Activated T-cell treated with anti-CD3 and anti-CD28 coated beads, Interleukin-2, amount 50 U/mL, for 72 hours (primary cell): ENCODE results near the gene MYORG. TPM values are rescaled to one million over a fixed set of nuclear protein-coding genes. Genes with fewer than 3 reads are reported as not detected.
"Not testable (repeated sequence)": the region's sequence is repeated elsewhere in the genome, so short reads cannot be mapped to it uniquely, and the experiment has no call there.

Experiments used
- ATAC-seq, 2 donors: fragments of 150-1000 bp; cut with Tn5 transposase; replicated peaks in 1 of 2; 2 replicates each; pipeline ENCODE4 v1.10.0; 2021; ENCODE audit warnings: moderate library complexity in 2 of 2, mild to moderate bottlenecking in 1 of 2
- DNase-seq, 2 donors: peaks; one replicate each; pipeline ENCODE4 v3.0.0; 2021 to 2022; ENCODE audit warnings: mixed read lengths in 1 of 2
- H3K27ac Mint-ChIP-seq: one replicate; pipeline ENCODE4 v1.8.0; 2022; ENCODE audit warnings: mild to moderate bottlenecking, moderate library complexity, mixed read lengths
- H3K27me3 Mint-ChIP-seq: one replicate; pipeline ENCODE4 v1.8.0; 2022; ENCODE audit warnings: low read depth, mixed read lengths
- H3K36me3 Mint-ChIP-seq, 2 donors: one replicate each; pipeline ENCODE4 v1.8.0; 2022; ENCODE audit warnings: mixed read lengths in 2 of 2, mild to moderate bottlenecking in 1 of 2; ENCODE audit not compliant: insufficient read depth in 2 of 2
- H3K4me1 Mint-ChIP-seq: one replicate; pipeline ENCODE4 v1.8.0; 2022; ENCODE audit warnings: low read depth, mixed read lengths
- H3K4me3 Mint-ChIP-seq, 2 donors: one replicate each; pipeline ENCODE4 v1.8.0; 2022; ENCODE audit warnings: mild to moderate bottlenecking in 2 of 2, mixed read lengths in 2 of 2, moderate library complexity in 2 of 2
- H3K9me3 Mint-ChIP-seq, 2 donors: one replicate each; pipeline ENCODE4 v1.8.0; 2022; ENCODE audit warnings: mixed read lengths in 2 of 2
- total RNA-seq, 2 donors: library from RNA; stranded (reverse); gene quantifications; one replicate each; pipeline ENCODE4 v1.2.3, GENCODE V29; 2022

Gene MYORG
- total RNA-seq, 2 donors from 2014 or later, result 1.7 TPM

GRCh38 chr9:34347800-34348158 lies 28.9 kb downstream of the MYORG start:
- DNase-seq (no peak), ATAC-seq (no peak)
- Mint-ChIP-seq H3K4me3 (no peak overlapping the region), H3K9me3 (no peaks in the 10 kb centered on the region), H3K27me3 (no peaks in the 10 kb centered on the region), H3K4me1 (no peaks in the 10 kb centered on the region), H3K36me3 (no peaks in the 10 kb centered on the region), H3K27ac (no peak overlapping the region)

- Mint-ChIP-seq H3K4me3 (no peak overlapping the region), H3K27me3 (no peaks in the 10 kb centered on the region), H3K4me1 (no peaks in the 10 kb centered on the region), H3K27ac (no peak overlapping the region), H3K36me3 (no peaks in the 10 kb centered on the region), H3K9me3 (no peaks in the 10 kb centered on the region)
- no peak for DNase-seq
- ATAC-seq, result no peak
These were observed 29.6 kb downstream of the MYORG start for GRCh38 chr9:34346873-34347799.

- no peak for DNase-seq
- Mint-ChIP-seq H3K27me3 (no peaks in the 10 kb centered on the region), H3K27ac (no peak overlapping the region)
These were observed 33.1 kb downstream of the MYORG start for GRCh38 chr9:34343605-34344004.

DNA sequence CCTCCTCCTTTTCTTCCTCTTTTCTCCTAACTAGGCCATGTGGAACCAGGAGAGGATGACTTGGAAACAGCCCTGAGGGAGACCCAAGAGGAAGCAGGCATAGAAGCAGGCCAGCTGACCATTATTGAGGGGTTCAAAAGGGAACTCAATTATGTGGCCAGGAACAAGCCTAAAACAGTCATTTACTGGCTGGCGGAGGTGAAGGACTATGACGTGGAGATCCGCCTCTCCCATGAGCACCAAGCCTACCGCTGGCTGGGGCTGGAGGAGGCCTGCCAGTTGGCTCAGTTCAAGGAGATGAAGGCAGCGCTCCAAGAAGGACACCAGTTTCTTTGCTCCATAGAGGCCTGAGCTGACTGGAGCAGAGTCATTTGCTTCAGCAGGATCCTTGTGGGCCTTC lies 33.6 kb downstream of the MYORG start:
- H3K4me3 Mint-ChIP-seq, result no peak overlapping the region
- H3K9me3 Mint-ChIP-seq, result no peaks in the 10 kb centered on the region
- peaks cover 0 to 7% of the 10 kb centered on the region in 2 donors for H3K36me3 Mint-ChIP-seq
- no peaks in the 10 kb centered on the region for H3K4me1 Mint-ChIP-seq
- no peak for DNase-seq
- no peak overlapping the region for H3K27ac Mint-ChIP-seq
- no peak for ATAC-seq
- H3K27me3 Mint-ChIP-seq, result no peaks in the 10 kb centered on the region

More at GRCh38 chr9:34343605-34344004, 33.1 kb downstream of the MYORG start:
- ATAC-seq, result no peak
- Mint-ChIP-seq H3K36me3 (peaks cover 0 to 7% of the 10 kb centered on the region in 2 donors), H3K4me1 (no peaks in the 10 kb centered on the region), H3K9me3 (no peaks in the 10 kb centered on the region), H3K4me3 (no peak overlapping the region)

- Mint-ChIP-seq H3K4me1 (no peaks in the 10 kb centered on the region), H3K27me3 (no peaks in the 10 kb centered on the region), H3K4me3 (no peak overlapping the region), H3K9me3 (no peaks in the 10 kb centered on the region), H3K27ac (no peak overlapping the region), H3K36me3 (peaks cover 0 to 7% of the 10 kb centered on the region in 2 donors)
- no peak for ATAC-seq
- DNase-seq, result no peak
These were observed 34.9 kb downstream of the MYORG start for GRCh38 chr9:34341659-34342295.

DNA sequence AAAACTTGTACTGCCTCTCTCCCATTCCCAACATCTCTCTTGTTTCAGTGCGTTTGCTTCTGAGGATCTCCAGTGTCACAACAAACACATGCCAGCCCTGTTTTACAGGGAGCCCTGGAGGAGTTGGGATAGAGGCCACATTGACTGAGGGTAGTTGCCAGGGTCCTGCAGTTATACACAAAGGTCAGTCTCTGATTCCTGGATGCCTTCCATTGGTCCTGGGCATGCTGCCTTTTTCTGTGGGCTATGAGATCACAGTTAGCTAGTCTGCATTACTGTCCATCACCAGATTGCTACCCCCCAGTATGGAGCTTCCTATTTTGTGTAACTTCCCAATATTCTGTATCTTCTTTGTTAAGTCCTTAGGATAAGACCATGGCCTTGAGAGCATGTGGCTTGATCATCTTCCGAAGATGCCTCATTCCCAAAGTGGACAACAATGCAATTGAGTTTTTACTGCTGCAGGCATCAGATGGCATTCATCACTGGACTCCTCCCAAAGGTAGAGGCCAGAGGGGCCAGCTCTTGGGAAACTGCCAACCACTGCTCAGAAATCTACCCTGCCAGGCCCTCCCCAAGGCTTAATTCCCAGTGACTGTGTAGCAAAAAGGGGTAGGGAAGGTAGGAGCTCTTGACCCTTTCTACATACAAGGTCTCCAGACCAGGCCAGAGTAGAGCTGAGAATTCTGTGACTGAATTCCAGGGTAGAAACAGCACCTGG lies 37.9 kb downstream of the MYORG start:
- DNase-seq (no peak), ATAC-seq (no peak)
- Mint-ChIP-seq H3K27me3 (no peaks in the 10 kb centered on the region), H3K9me3 (no peaks in the 10 kb centered on the region), H3K4me3 (no peak overlapping the region), H3K4me1 (peaks cover 5% of the 10 kb centered on the region), H3K27ac (no peak overlapping the region), H3K36me3 (peaks cover 0 to 7% of the 10 kb centered on the region in 2 donors)

GRCh38 chr9:34338079-34338478 lies 38.6 kb downstream of the MYORG start:
- H3K36me3 Mint-ChIP-seq, H3K4me1 Mint-ChIP-seq, H3K27ac Mint-ChIP-seq: not testable (repeated sequence)

GRCh38 chr9:34337403-34337802 lies 39.3 kb downstream of the MYORG start:
- no peak overlapping the region for H3K4me3 Mint-ChIP-seq
- H3K9me3 Mint-ChIP-seq, result no peaks in the 10 kb centered on the region
- DNase-seq (no peak), ATAC-seq (no peak)
- H3K27me3 Mint-ChIP-seq, result no peaks in the 10 kb centered on the region
- H3K4me1 Mint-ChIP-seq, result peaks cover 7% of the 10 kb centered on the region
- peaks cover 0 to 7% of the 10 kb centered on the region in 2 donors for H3K36me3 Mint-ChIP-seq
- H3K27ac Mint-ChIP-seq, result no peak overlapping the region

More at GRCh38 chr9:34338079-34338478, 38.6 kb downstream of the MYORG start:
- H3K27me3 Mint-ChIP-seq, H3K4me3 Mint-ChIP-seq, H3K9me3 Mint-ChIP-seq, ATAC-seq, DNase-seq: not testable (repeated sequence)

DNA sequence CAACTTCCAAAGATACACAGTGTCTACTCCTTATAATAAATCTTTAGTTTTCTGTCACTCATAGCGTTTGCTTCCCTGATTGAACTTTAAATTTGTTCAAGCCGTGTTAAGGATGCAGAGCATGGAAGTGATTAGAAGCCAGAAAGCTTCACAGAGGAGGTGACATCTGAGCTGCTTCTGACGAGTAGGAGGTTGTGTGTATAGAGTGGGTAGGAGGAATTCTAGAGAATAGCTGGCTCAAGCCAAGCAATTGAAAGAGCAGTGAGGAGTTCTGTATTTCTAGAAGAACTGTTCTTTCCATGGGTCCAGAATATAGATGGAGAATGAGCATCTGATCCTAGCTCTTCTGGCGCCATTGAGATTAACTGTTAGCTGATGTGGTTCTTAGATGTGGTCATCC lies 41.3 kb downstream of the MYORG start:
- H3K4me3 Mint-ChIP-seq, result no peak overlapping the region
- no peaks in the 10 kb centered on the region for H3K9me3 Mint-ChIP-seq
- no peaks in the 10 kb centered on the region for H3K27me3 Mint-ChIP-seq
- peaks cover 0 to 4% of the 10 kb centered on the region in 2 donors for H3K36me3 Mint-ChIP-seq
- no peak overlapping the region for H3K27ac Mint-ChIP-seq
- peaks cover 24% of the 10 kb centered on the region for H3K4me1 Mint-ChIP-seq
- DNase-seq (no peak), ATAC-seq (no peak)

- H3K4me3 Mint-ChIP-seq, result no peak overlapping the region
- no peaks in the 10 kb centered on the region for H3K36me3 Mint-ChIP-seq
- H3K27me3 Mint-ChIP-seq, result no peaks in the 10 kb centered on the region
- H3K4me1 Mint-ChIP-seq, result peaks cover 28% of the 10 kb centered on the region
- peak overlapping the region; percentile 38 for H3K27ac Mint-ChIP-seq
- no peak for DNase-seq
- ATAC-seq, result no peak
- no peaks in the 10 kb centered on the region for H3K9me3 Mint-ChIP-seq
These were observed 41.8 kb downstream of the MYORG start for GRCh38 chr9:34334916-34335315.

DNA sequence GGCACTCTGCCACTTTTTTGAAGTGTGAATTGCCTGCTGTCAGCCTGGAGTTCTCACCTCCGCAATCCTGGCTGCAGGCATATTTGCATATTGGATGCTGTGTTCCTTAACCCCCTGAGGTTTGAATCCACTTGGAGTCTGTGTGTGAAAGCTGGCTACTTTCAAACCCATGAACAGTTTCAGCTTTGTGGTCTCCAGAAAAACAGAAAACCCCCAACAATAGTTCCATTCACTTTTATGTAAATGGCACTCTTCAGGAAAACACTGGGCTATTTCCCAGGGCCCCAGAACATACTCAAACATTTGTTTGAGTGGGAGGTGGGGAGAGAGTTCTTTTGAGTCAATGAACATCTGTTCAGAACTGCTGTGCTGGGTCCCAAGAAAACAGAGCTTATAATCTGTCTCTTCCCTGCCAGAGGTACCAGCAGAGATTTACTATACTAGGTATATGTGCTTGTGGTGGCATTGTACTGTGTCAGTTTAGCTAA lies 42.3 kb downstream of the MYORG start:
- ATAC-seq (no peak), DNase-seq (no peak)
- H3K27me3 Mint-ChIP-seq, result no peaks in the 10 kb centered on the region
- H3K4me3 Mint-ChIP-seq, result no peak overlapping the region
- no peak overlapping the region for H3K27ac Mint-ChIP-seq
- H3K4me1 Mint-ChIP-seq, result peaks cover 32% of the 10 kb centered on the region
- no peaks in the 10 kb centered on the region for H3K9me3 Mint-ChIP-seq
- H3K36me3 Mint-ChIP-seq, result peaks cover 0 to 2% of the 10 kb centered on the region in 2 donors

DNA sequence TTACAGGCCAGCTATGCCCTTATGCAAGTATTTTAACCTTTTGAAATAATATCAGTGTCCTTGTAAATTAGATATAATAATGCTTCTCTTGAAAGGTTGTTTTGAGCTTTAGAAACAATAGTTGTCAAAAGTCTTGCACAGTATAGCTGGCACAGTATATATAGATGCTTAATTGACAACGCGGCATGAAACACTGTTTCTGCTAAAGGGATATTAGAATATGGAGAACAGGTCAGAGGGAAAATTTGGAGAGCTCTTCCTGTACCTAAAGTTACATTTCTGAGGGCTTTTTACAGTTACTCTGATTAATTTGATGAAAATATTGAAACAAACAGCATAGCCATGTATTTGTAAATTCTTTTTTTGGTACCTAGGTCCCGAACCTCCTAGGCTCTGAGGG lies 42.9 kb downstream of the MYORG start:
- Mint-ChIP-seq H3K27ac (no peak overlapping the region), H3K9me3 (no peaks in the 10 kb centered on the region), H3K4me1 (peaks cover 32% of the 10 kb centered on the region), H3K4me3 (no peak overlapping the region), H3K27me3 (no peaks in the 10 kb centered on the region), H3K36me3 (peaks cover 0 to 2% of the 10 kb centered on the region in 2 donors)
- DNase-seq (no peak), ATAC-seq (no peak)
